GM12878 (cell line): Measurements from ENCODE around the gene KLK12. TPM values are rescaled to one million over a fixed set of nuclear protein-coding genes. Genes with fewer than 3 reads are reported as not detected.

Source experiments
- ATAC-seq: fragments of 200-7000 bp; cut with Tn5 transposase; 3 replicates; pipeline ENCODE4 v1.9.1; 2020; ENCODE audit warnings: mild to moderate bottlenecking, moderate library complexity
- BruUV-seq: library from RNA; stranded (reverse); fragments of 400-500 nt; replicated peaks from 2 replicates; lab custom pipeline; 2021; lab: Mats Ljungman, UMichigan
- CTCF ChIA-PET: fragments of 300-600 bp; sonication (Branson Sonifier 250); formaldehyde crosslinking; extraction: SDS; loops from one replicate; lab custom pipeline; 2021; ENCODE audit warnings: inconsistent platforms; lab: Yijun Ruan, JAX
- POLR2A ChIA-PET: fragments of 350-600 bp; formaldehyde crosslinking; extraction: SDS; loops from one replicate; lab custom pipeline; 2021; ENCODE audit warnings: inconsistent platforms; lab: Charles Lee
- RAD21 ChIA-PET: fragments of 300-600 bp; sonication (Branson Sonifier 250); formaldehyde crosslinking; loops from one replicate; lab custom pipeline; 2023; ENCODE audit warnings: antibody characterized with exemption; ENCODE audit not compliant: unreplicated experiment; lab: Charles Lee
- SMC1A ChIA-PET: fragments of 300-600 bp; sonication (Branson Sonifier 250); formaldehyde crosslinking; loops from one replicate; lab custom pipeline; 2023; ENCODE audit not compliant: unreplicated experiment, uncharacterized antibody; lab: Charles Lee
- DNase-seq: peaks from one replicate; pipeline ENCODE4 v3.0.0-alpha.2; 2011; ENCODE audit warnings: low read depth, low spot score
- FAIRE-seq: peaks from 3 replicates; lab custom pipeline; 2011; peaks lifted over from hg19 to GRCh38; lab: Jason Lieb, UNC
- H2AFZ ChIP-seq: 2 replicates; pipeline ENCODE4 v1.6.0; 2011; ENCODE audit warnings: low read depth, low read length, control low read depth; ENCODE audit not compliant: control insufficient read depth
- H3K27ac ChIP-seq: 2 replicates; pipeline ENCODE4 v1.5.1; 2011; ENCODE audit warnings: control low read depth; ENCODE audit not compliant: control insufficient read depth, insufficient read depth
- H3K27me3 ChIP-seq, 2 experiments: replicated peaks in 1 of 2; 2 replicates each; pipeline versions ENCODE4 v1.6.0 to v1.6.1; 2011; ENCODE audit warnings: low read length in 1 of 2; ENCODE audit not compliant: control insufficient read depth in 2 of 2, insufficient read depth in 2 of 2
- H3K36me3 ChIP-seq, 2 experiments: 2 replicates each; pipeline ENCODE4 v1.5.1; 2011; ENCODE audit warnings: low read length in 1 of 2; ENCODE audit not compliant: control insufficient read depth in 2 of 2, insufficient read depth in 2 of 2
- H3K4me1 ChIP-seq: 2 replicates; pipeline ENCODE4 v1.6.1; 2011; ENCODE audit warnings: mild to moderate bottlenecking, low read length, moderate library complexity, mixed read lengths; ENCODE audit not compliant: control insufficient read depth, insufficient read depth
- H3K4me2 ChIP-seq: 2 replicates; pipeline ENCODE4 v1.6.0; 2011; ENCODE audit warnings: control low read depth; ENCODE audit not compliant: control insufficient read depth, insufficient read depth
- H3K4me3 ChIP-seq: fragments of 200-600 bp; sonication (generic); 2 replicates; pipeline ENCODE4 v1.5.1; 2016
- H3K79me2 ChIP-seq: 2 replicates; pipeline ENCODE4 v1.6.0; 2011; ENCODE audit warnings: low read length; ENCODE audit not compliant: control insufficient read depth, insufficient read depth
- H3K9ac ChIP-seq: 2 replicates; pipeline ENCODE4 v1.8.0; 2011; ENCODE audit warnings: low read length, control low read depth, mixed read lengths; ENCODE audit not compliant: control insufficient read depth, insufficient read depth
- H3K9me3 ChIP-seq: replicated peaks from 3 replicates; pipeline ENCODE4 v1.5.1; 2011; ENCODE audit warnings: mild to moderate bottlenecking, low read length; ENCODE audit not compliant: control insufficient read depth, insufficient read depth
- H4K20me1 ChIP-seq: 2 replicates; pipeline ENCODE4 v1.6.0; 2011; ENCODE audit not compliant: control insufficient read depth, insufficient read depth
- CHD1 ChIP-seq: IDR thresholded peaks from 2 replicates; pipeline ENCODE4 v1.6.1; 2012; ENCODE audit warnings: low read depth, low read length, improper control_type of control experiment
- FOS ChIP-seq: IDR thresholded peaks from 3 replicates; pipeline ENCODE4 v1.6.1; 2011; ENCODE audit warnings: borderline replicate concordance; ENCODE audit not compliant: insufficient read length; ENCODE audit errors: extremely low read depth
- JUND ChIP-seq: IDR thresholded peaks from 2 replicates; pipeline ENCODE4 v1.6.1; 2012; ENCODE audit warnings: low read depth, mild to moderate bottlenecking, low read length, improper control_type of control experiment, moderate library complexity
- RFX5 ChIP-seq: IDR thresholded peaks from 2 replicates; pipeline ENCODE4 v1.6.1; 2011; ENCODE audit warnings: low read depth, low read length, improper control_type of control experiment
- STAT3 ChIP-seq: IDR thresholded peaks from 2 replicates; pipeline ENCODE4 v1.6.1; 2011; ENCODE audit warnings: low read depth, low read length, improper control_type of control experiment
- TCF7 ChIP-seq: IDR thresholded peaks from 2 replicates; pipeline ENCODE4 v1.6.1; 2014; ENCODE audit warnings: antibody characterized with exemption, borderline replicate concordance
- WGBS: methylation state at CpG from one replicate; pipeline ENCODE4 v1.1.6; 2016; ENCODE audit warnings: low lambda C conversion rate; ENCODE audit not compliant: insufficient replicate concordance, insufficient coverage; ENCODE audit errors: missing lambda C conversion rate; 5-methylcytosine and 5-hydroxymethylcytosine counted together
- in situ Hi-C: fragments of 300-500 bp; cut with MboI; formaldehyde crosslinking; loops from 9 replicates; pipeline ENCODE4 v1.14.3; 2018; ENCODE audit warnings: mixed read lengths
- intact Hi-C: fragments of 100-400 bp; cut with micrococcal nuclease; formaldehyde crosslinking; loops from one replicate; pipeline ENCODE4 v1.14.2; 2022; ENCODE audit not compliant: unreplicated experiment
- polyA plus RNA-seq, 11 experiments: library from polyadenylated mRNA; depleted of rRNA in 4 of 11; unstranded in 6 of 11; stranded (reverse) in 5 of 11; fragments of >200 nt; fragmentation: Nextera tagmentation in 4 of 11; fragmentation: Illumina TruSeq in 1 of 11; extraction: Ambion mirVana in 4 of 11; extraction: Trizol in 1 of 11; gene quantifications; 1 replicate in 1 of 11; 2 replicates in 10 of 11; pipeline versions ENCODE4 v1.2.1 to v1.2.3, GENCODE V29; 2011 to 2016; ENCODE audit warnings: inconsistent platforms in 2 of 11, missing spikeins in 2 of 11, low read depth in 1 of 11
- total RNA-seq, 4 experiments: library from RNA; depleted of rRNA in 3 of 4; stranded (reverse); fragments of >200 nt in 3 of 4; fragmentation: Illumina TruSeq in 1 of 4; extraction: Trizol in 1 of 4; gene quantifications; 2 replicates each; pipeline versions ENCODE4 v1.2.1 to v1.2.3, GENCODE V29; 2013 to 2021
- TF ChIP-seq, protein P1 (sequence below): IDR thresholded peaks from 2 replicates; pipeline ENCODE4 v1.6.1; 2012; ENCODE audit warnings: low read depth, low read length, improper control_type of control experiment

The KLK12 gene
- total and polyA plus RNA-seq, 10 of the 15 experiments (the other 5 are each of a cell fraction or from before 2014, with no cell fraction given) = not detected

DNA sequence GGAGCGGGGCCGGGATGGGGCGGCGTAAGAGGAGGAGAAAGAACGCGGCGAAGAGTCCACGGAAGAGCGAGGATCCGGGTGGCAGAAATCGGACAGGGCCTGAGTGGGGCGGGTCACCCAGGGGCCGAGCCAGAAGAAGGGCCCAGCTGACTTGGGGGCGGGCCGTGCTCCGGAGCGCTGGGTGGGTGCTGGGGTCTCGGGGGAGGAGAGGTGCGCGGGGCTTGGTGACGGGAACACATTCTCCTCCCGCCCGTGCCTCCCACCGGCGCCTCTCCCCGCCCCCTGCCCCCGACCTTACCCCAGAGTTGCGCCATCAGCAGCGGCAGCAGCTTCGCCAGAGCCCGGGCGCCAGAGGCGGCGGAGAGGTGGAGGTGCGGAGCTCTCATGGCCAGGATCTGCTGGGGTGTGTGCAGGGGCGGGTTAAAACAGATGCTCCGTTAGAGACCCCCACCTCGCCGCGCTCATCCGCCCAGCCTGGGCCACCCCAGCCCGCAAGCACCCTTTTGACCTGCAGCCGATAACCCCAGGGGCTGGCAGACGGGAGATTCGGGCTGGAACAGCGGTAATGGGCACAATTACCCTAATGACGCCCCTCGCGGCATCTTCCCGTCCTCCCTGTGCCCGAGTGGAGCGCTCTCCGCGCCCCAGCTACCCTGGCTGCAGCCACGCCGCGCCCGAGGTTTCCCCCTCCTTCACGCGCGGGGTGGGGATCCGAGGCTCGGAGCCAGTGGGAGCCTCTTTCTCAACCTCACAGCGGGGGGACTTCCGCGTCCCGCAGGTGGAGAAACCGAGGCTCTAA is 15.9 kb downstream of the KLK12 start:
- H3K79me2 ChIP-seq = no peaks in the 10 kb centered on the region
- POLR2A ChIA-PET = no interaction called here
- in situ Hi-C loops (no loop called here), intact Hi-C loops (no loop called here)
- RAD21 ChIA-PET = no interaction called here
- no peaks in the 10 kb centered on the region; a peak in 3 of 4 replicates for H3K27me3 ChIP-seq
- WGBS = 26% methylated on average over 40 of the region's 68 CpGs
- H3K4me3 ChIP-seq = no peak overlapping the region
- no peak for ATAC-seq
- H3K9ac ChIP-seq = no peak overlapping the region
- SMC1A ChIA-PET = no interaction called here
- TF ChIP-seq FOS = no peak
- no peak for TF ChIP-seq RFX5
- no peak for TF ChIP-seq STAT3
- no peak for TF ChIP-seq JUND
- TF ChIP-seq, protein P1, sequence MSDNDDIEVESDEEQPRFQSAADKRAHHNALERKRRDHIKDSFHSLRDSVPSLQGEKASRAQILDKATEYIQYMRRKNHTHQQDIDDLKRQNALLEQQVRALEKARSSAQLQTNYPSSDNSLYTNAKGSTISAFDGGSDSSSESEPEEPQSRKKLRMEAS = no peak
- no peak for TF ChIP-seq TCF7
- TF ChIP-seq CHD1 = no peak
- no peaks in the 10 kb centered on the region for H3K4me1 ChIP-seq
- H3K4me2 ChIP-seq = no peak overlapping the region
- H3K9me3 ChIP-seq = no peaks in the 10 kb centered on the region; the same call in 2 of the 3 replicates
- H3K27ac ChIP-seq = no peak overlapping the region
- no TSS peak for BruUV-seq
- DNase-seq = no peak
- CTCF ChIA-PET = no interaction called here
- no peaks in the 10 kb centered on the region for H3K36me3 ChIP-seq
- H4K20me1 ChIP-seq = no peaks in the 10 kb centered on the region
- no peak overlapping the region for H2AFZ ChIP-seq
- no peak for FAIRE-seq
